ENCODE data around the gene F7.

GRCh38 chr13:113086991-113087922 is 18.3 kb upstream of the F7 start:
- TF ChIP-seq CTCF (IDR thresholded peaks at IDR 0.05; ENCODE audit: low read depth, low read length) (no peak), EZH2phosphoT487 (IDR thresholded peaks at IDR 0.05; ENCODE audit: low read depth) (no peak)
